MM.1S (cell line): ENCODE results near the gene MED14.

Experiments used
- DNase-seq: peaks from one replicate; pipeline ENCODE4 v3.0.0-alpha.2; 2015
- H2AFZ ChIP-seq: fragments of 300-600 bp; sonication (generic); 2 replicates; pipeline ENCODE4 v1.6.0; 2016; ENCODE audit warnings: antibody characterized with exemption, low read length
- H3F3A ChIP-seq: fragments of 300-600 bp; sonication (generic); 2 replicates; pipeline ENCODE4 v1.6.1; 2016; ENCODE audit warnings: mild to moderate bottlenecking, antibody characterized with exemption, low read length, moderate library complexity, mixed read lengths; ENCODE audit not compliant: insufficient read depth
- H3K27ac ChIP-seq: fragments of 300-600 bp; sonication (generic); 2 replicates; pipeline ENCODE4 v1.5.1; 2016; ENCODE audit warnings: mild to moderate bottlenecking, low read length
- H3K27me3 ChIP-seq: fragments of 300-600 bp; sonication (generic); replicated peaks from 2 replicates; pipeline ENCODE4 v1.6.0; 2016; ENCODE audit warnings: low read length; ENCODE audit not compliant: insufficient read depth
- H3K36me3 ChIP-seq: fragments of 300-600 bp; sonication (generic); replicated peaks from 2 replicates; pipeline ENCODE4 v1.6.1; 2016; ENCODE audit warnings: mild to moderate bottlenecking, low read length, mixed read lengths; ENCODE audit not compliant: insufficient read depth
- H3K4me1 ChIP-seq: fragments of 300-600 bp; sonication (generic); 2 replicates; pipeline ENCODE4 v1.6.1; 2016; ENCODE audit warnings: low read length, mixed read lengths
- H3K4me2 ChIP-seq: fragments of 300-600 bp; sonication (generic); 2 replicates; pipeline ENCODE4 v1.6.0; 2016; ENCODE audit warnings: low read depth, low read length
- H3K4me3 ChIP-seq: fragments of 300-600 bp; sonication (generic); 2 replicates; pipeline ENCODE4 v1.5.1; 2016; ENCODE audit warnings: low read length, mixed read lengths
- H3K79me2 ChIP-seq: fragments of 300-600 bp; sonication (generic); 2 replicates; pipeline ENCODE4 v1.6.1; 2016; ENCODE audit warnings: mixed run types, low read length, mixed read lengths
- H3K9ac ChIP-seq: fragments of 300-600 bp; sonication (generic); 2 replicates; pipeline ENCODE4 v1.6.1; 2016; ENCODE audit warnings: low read length, mixed read lengths
- H3K9me2 ChIP-seq: fragments of 300-600 bp; sonication (generic); replicated peaks from 2 replicates; pipeline ENCODE4 v1.6.1; 2016; ENCODE audit warnings: mild to moderate bottlenecking, low read length, mixed read lengths; ENCODE audit not compliant: insufficient read depth
- H3K9me3 ChIP-seq: fragments of 300-600 bp; sonication (generic); replicated peaks from 2 replicates; pipeline ENCODE4 v1.6.1; 2016; ENCODE audit warnings: mild to moderate bottlenecking, low read length, mixed read lengths; ENCODE audit not compliant: insufficient read depth
- H4K20me1 ChIP-seq: fragments of 300-600 bp; sonication (generic); 2 replicates; pipeline ENCODE4 v1.6.1; 2016; ENCODE audit warnings: mild to moderate bottlenecking, low read length, moderate library complexity, mixed read lengths; ENCODE audit not compliant: insufficient read depth
- CTCF ChIP-seq: fragments of 300-600 bp; sonication (generic); IDR thresholded peaks from 2 replicates; pipeline ENCODE4 v1.5.1; 2016; ENCODE audit warnings: antibody characterized with exemption, low read length, mixed read lengths
- EZH2 ChIP-seq: fragments of 300-600 bp; sonication (generic); optimal IDR thresholded peaks from 2 replicates; pipeline ENCODE3; 2017; ENCODE audit warnings: low read depth, mild to moderate bottlenecking, antibody characterized with exemption, low read length, mixed read lengths
- EZH2phosphoT487 ChIP-seq: fragments of 300-600 bp; sonication (generic); IDR thresholded peaks from 2 replicates; pipeline ENCODE4 v1.6.1; 2018; ENCODE audit warnings: antibody characterized with exemption, low read length

MED14 gene

DNA sequence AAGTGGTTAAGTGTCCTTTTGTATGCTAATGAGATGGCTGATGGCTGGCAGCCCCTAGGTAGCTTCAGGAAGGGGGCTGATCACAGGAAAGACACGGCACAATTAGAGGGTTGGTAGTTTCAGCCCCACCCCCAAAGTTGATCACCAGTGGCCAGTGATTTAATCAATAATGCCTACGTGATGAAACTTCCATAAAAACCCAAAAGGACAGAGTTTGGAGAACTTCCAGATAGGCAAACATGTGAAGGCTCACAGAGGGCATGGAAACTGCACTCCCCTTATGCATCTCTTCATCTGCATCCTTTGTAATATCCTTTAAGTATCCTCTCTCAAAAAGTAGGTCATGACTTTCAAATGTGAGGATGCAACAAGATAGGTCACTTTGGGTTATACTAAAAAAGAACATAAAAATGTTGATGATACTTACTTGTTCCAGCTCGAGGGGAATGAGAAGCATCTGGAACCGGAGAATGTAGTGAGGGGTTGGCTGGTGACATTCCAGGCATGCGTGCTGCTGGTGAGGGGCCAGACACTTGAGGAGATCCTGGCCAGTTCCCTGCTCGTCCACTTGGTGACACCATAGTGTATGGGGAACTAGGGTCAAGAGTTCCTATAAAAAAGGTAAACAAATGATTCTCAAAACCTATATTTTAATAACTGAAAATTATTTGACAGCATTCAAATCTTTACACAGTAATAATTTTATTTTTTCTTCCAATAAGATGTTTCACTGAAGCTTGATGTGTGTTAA lies 71.3 kb downstream of the MED14 start:
- H3K36me3 ChIP-seq: no peaks in the 10 kb centered on the region
- DNase-seq: no peak
- TF ChIP-seq EZH2: no peak
- TF ChIP-seq EZH2phosphoT487: no peak

GRCh38 chrX:40663078-40663740 lies 72.1 kb downstream of the MED14 start:
- Histone ChIP-seq H3K4me2 (no peak overlapping the region), H3K27ac (no peak overlapping the region)

More for the DNA sequence above, 71.3 kb downstream of the MED14 start:
- Histone ChIP-seq H3K4me3 (no peak overlapping the region), H3K27ac (no peak overlapping the region), H3K79me2 (no peaks in the 10 kb centered on the region), H3K9me3 (no peaks in the 10 kb centered on the region), H3F3A (no peaks in the 10 kb centered on the region), H3K4me1 (no peaks in the 10 kb centered on the region), H2AFZ (no peak overlapping the region), H3K27me3 (no peaks in the 10 kb centered on the region), H3K9ac (no peak overlapping the region), H3K4me2 (no peak overlapping the region), H3K9me2 (no peaks in the 10 kb centered on the region), H4K20me1 (no peaks in the 10 kb centered on the region)

GRCh38 chrX:40661489-40661888 lies 73.9 kb downstream of the MED14 start:
- no peaks in the 10 kb centered on the region for H3K36me3 ChIP-seq
- H3K27ac ChIP-seq: no peak overlapping the region
- no peaks in the 10 kb centered on the region for H3K4me1 ChIP-seq
- no peaks in the 10 kb centered on the region for H4K20me1 ChIP-seq
- H3K27me3 ChIP-seq: no peaks in the 10 kb centered on the region
- no peak for TF ChIP-seq EZH2
- no peak for TF ChIP-seq CTCF
- TF ChIP-seq EZH2phosphoT487: no peak
- no peaks in the 10 kb centered on the region for H3K9me2 ChIP-seq
- H3K4me2 ChIP-seq: no peak overlapping the region
- no peaks in the 10 kb centered on the region for H3K79me2 ChIP-seq
- H3K4me3 ChIP-seq: no peak overlapping the region
- H3K9me3 ChIP-seq: no peaks in the 10 kb centered on the region
- H3F3A ChIP-seq: no peaks in the 10 kb centered on the region
- no peak for DNase-seq
- no peak overlapping the region for H3K9ac ChIP-seq
- H2AFZ ChIP-seq: no peak overlapping the region

More at GRCh38 chrX:40663078-40663740, 72.1 kb downstream of the MED14 start:
- no peak for DNase-seq
- TF ChIP-seq CTCF: no peak
- no peak for TF ChIP-seq EZH2phosphoT487
- TF ChIP-seq EZH2: no peak
- H3K9me3 ChIP-seq: no peaks in the 10 kb centered on the region
- no peak overlapping the region for H3K4me3 ChIP-seq
- H3K4me1 ChIP-seq: no peaks in the 10 kb centered on the region
- H3F3A ChIP-seq: no peaks in the 10 kb centered on the region
- H3K36me3 ChIP-seq: no peaks in the 10 kb centered on the region
- no peaks in the 10 kb centered on the region for H3K79me2 ChIP-seq
- H2AFZ ChIP-seq: no peak overlapping the region
- no peaks in the 10 kb centered on the region for H4K20me1 ChIP-seq
- no peak overlapping the region for H3K9ac ChIP-seq
- no peaks in the 10 kb centered on the region for H3K9me2 ChIP-seq
- no peaks in the 10 kb centered on the region for H3K27me3 ChIP-seq
